K562 (cell line): ENCODE measurements around the gene E2F2. TPM values are rescaled to one million over a fixed set of nuclear protein-coding genes. Genes with fewer than 3 reads are reported as not detected.

Experiments used
- BDP1 ChIP-seq: IDR thresholded peaks from 3 replicates; pipeline ENCODE4 v1.6.1; 2011; ENCODE audit not compliant: insufficient read length, insufficient read depth
- BRF2 ChIP-seq: IDR thresholded peaks from 3 replicates; pipeline ENCODE4 v1.6.1; 2011; ENCODE audit warnings: borderline replicate concordance, mild to moderate bottlenecking; ENCODE audit not compliant: insufficient read length, insufficient read depth
- CEBPB ChIP-seq: fragments of 450-650 bp; IDR thresholded peaks from 2 replicates; pipeline ENCODE4 v1.6.1; 2016; ENCODE audit warnings: missing genetic modification characterization, missing compliant biosample characterization
- DEAF1 ChIP-seq: fragments of 450-650 bp; formaldehyde crosslinking; IDR thresholded peaks from 2 replicates; pipeline ENCODE4 v1.4.0; 2020; ENCODE audit warnings: mild to moderate bottlenecking, moderate library complexity
- FOXJ2 ChIP-seq: fragments of 200-800 bp; sonication (Bioruptor generic); IDR thresholded peaks from 2 replicates; pipeline ENCODE4 v1.6.1; 2016; ENCODE audit warnings: missing genetic modification characterization, missing compliant biosample characterization
- KLF6 ChIP-seq: fragments of 250-450 bp; sonication (Bioruptor Pico); IDR thresholded peaks from 2 replicates; pipeline ENCODE4 v1.4.0; 2020; ENCODE audit warnings: mild to moderate bottlenecking, moderate library complexity, borderline replicate concordance
- MAZ ChIP-seq, 2 experiments: fragments of 450-650 bp in 1 of 2; sonication (generic) in 1 of 2; formaldehyde crosslinking; IDR thresholded peaks in 1 of 2; conservative IDR thresholded peaks in 1 of 2; 2 replicates each; pipeline versions ENCODE4 v1.4.0 to v1.5.0; 2020; ENCODE audit warnings: mild to moderate bottlenecking in 1 of 2, missing genetic modification reagents in 1 of 2
- MEIS2 ChIP-seq: fragments of 450-650 bp; IDR thresholded peaks from 2 replicates; pipeline ENCODE4 v1.6.1; 2014; ENCODE audit warnings: mild to moderate bottlenecking; ENCODE audit not compliant: partially characterized antibody
- MLX ChIP-seq, 2 experiments: fragments of 450-650 bp in 1 of 2; sonication (generic) in 1 of 2; formaldehyde crosslinking; conservative IDR thresholded peaks; 2 replicates each; pipeline versions ENCODE4 v1.4.0 to v1.8.1; 2020 to 2022; ENCODE audit warnings: mild to moderate bottlenecking in 1 of 2, missing genetic modification reagents in 1 of 2
- NFYB ChIP-seq: IDR thresholded peaks from 2 replicates; pipeline ENCODE4 v1.6.1; 2011; ENCODE audit warnings: mild to moderate bottlenecking, moderate library complexity; ENCODE audit not compliant: insufficient read length; ENCODE audit errors: extremely low read depth
- PHF21A ChIP-seq: fragments of 450-650 bp; IDR thresholded peaks from 2 replicates; pipeline ENCODE4 v1.6.1; 2017; ENCODE audit warnings: low read depth, borderline replicate concordance
- PTTG1 ChIP-seq: fragments of 450-650 bp; IDR thresholded peaks from 2 replicates; pipeline ENCODE4 v1.6.1; 2016; ENCODE audit warnings: low read depth, mild to moderate bottlenecking, missing genetic modification characterization, missing compliant biosample characterization
- RBBP5 ChIP-seq: fragments of 200-600 bp; sonication (generic); IDR thresholded peaks from 2 replicates; pipeline ENCODE4 v1.6.1; 2012; ENCODE audit warnings: borderline replicate concordance, mild to moderate bottlenecking, low read length, control low read depth, inconsistent platforms; ENCODE audit not compliant: insufficient read depth, poor library complexity, severe bottlenecking
- WHSC1 ChIP-seq: IDR thresholded peaks from one replicate; pipeline ENCODE4 v1.6.1; 2012; ENCODE audit warnings: low read length, control low read depth, inconsistent platforms
- YBX1 ChIP-seq: fragments of 450-650 bp; IDR thresholded peaks from 2 replicates; pipeline ENCODE4 v1.7.1; 2016; ENCODE audit warnings: mild to moderate bottlenecking
- ZBTB11 ChIP-seq, 3 experiments: fragments of 200-800 bp in 1 of 3; fragments of 250-450 bp in 1 of 3; fragments of 450-650 bp in 1 of 3; sonication (Bioruptor Pico) in 1 of 3; sonication (Bioruptor generic) in 1 of 3; formaldehyde crosslinking in 1 of 3; IDR thresholded peaks; 2 replicates each; pipeline versions ENCODE4 v1.6.1 to v1.8.0; 2016 to 2022; ENCODE audit warnings: mild to moderate bottlenecking in 2 of 3, missing genetic modification characterization in 2 of 3, missing compliant biosample characterization in 1 of 3, moderate library complexity in 1 of 3
- ZC3H4 ChIP-seq: sonication (generic); formaldehyde crosslinking; IDR thresholded peaks from 2 replicates; pipeline ENCODE4 v1.9.0; 2021; ENCODE audit warnings: missing genetic modification reagents, borderline replicate concordance
- ZNF175 ChIP-seq: fragments of 200-800 bp; sonication (Bioruptor generic); IDR thresholded peaks from 2 replicates; pipeline ENCODE4 v1.6.1; 2016; ENCODE audit warnings: low read depth, mild to moderate bottlenecking, missing genetic modification characterization, missing compliant biosample characterization
- ZNF274 ChIP-seq: IDR thresholded peaks from 2 replicates; pipeline ENCODE4 v1.6.1; 2011; ENCODE audit warnings: low read depth, mild to moderate bottlenecking, low read length, moderate library complexity, borderline replicate concordance
- ZNF347 ChIP-seq: fragments of 450-650 bp; formaldehyde crosslinking; IDR thresholded peaks from 2 replicates; pipeline ENCODE4 v1.4.0; 2020; ENCODE audit warnings: low read depth, mild to moderate bottlenecking, moderate library complexity
- polyA plus RNA-seq, 8 experiments: library from polyadenylated mRNA; depleted of rRNA in 4 of 8; stranded (reverse) in 5 of 8; unstranded in 3 of 8; fragments of >200 nt; fragmentation: Nextera tagmentation in 2 of 8; fragmentation: Illumina TruSeq in 1 of 8; extraction: Ambion mirVana in 2 of 8; extraction: Trizol in 1 of 8; gene quantifications; 2 replicates each; pipeline versions ENCODE4 v1.2.1 to v1.2.3, GENCODE V29; 2011 to 2014; ENCODE audit warnings: inconsistent platforms in 1 of 8, missing spikeins in 1 of 8
- total RNA-seq, 7 experiments: library from RNA; depleted of rRNA in 6 of 7; stranded (reverse); fragments of >200 nt in 6 of 7; fragmentation: Illumina TruSeq in 2 of 7; extraction: Trizol in 2 of 7; gene quantifications; 2 replicates each; pipeline versions ENCODE4 v1.2.1 to v1.2.3, GENCODE V29; 2011 to 2021; ENCODE audit warnings: low replicate concordance in 1 of 7

The E2F2 gene
- total and polyA plus RNA-seq, 9 of the 15 experiments (the other 6 are each of a cell fraction or from before 2014, with no cell fraction given): 3.1 to 25.3 (median 11.4) TPM

GRCh38 chr1:23478896-23479665, 52.0 kb downstream of the E2F2 start (continued):
- TF ChIP-seq RBBP5 (no peak), MLX (CRISPR knock-in tag; conservative IDR thresholded peaks at IDR 0.05) (no peak), PTTG1 (tag) (no peak), YBX1 (no peak), ZC3H4 (no peak), BRF2 (no peak), ZBTB11 (CRISPR knock-in tag; IDR thresholded peaks at IDR 0.05) (no peak), CEBPB (tag) (peak; percentile 64), FOXJ2 (tag) (peak; percentile 82), BDP1 (no peak), ZNF347 (CRISPR knock-in tag) (no peak), DEAF1 (CRISPR knock-in tag) (no peak), ZNF175 (CRISPR knock-in tag) (peak; percentile 90; the same call in 1 of the 2 replicates), ZNF274 (no peak), MEIS2 (peak; percentile 97), NFYB (no peak), WHSC1 (no peak), KLF6 (no peak), PHF21A (no peak; the same call in 1 of the 2 replicates), MAZ (CRISPR knock-in tag; conservative IDR thresholded peaks at IDR 0.05 in 1 of 2, IDR thresholded peaks at IDR 0.05 in 1 of 2) (peak in 1 of 2 experiments; percentile 59; a peak in 3 of 4 replicates)
